Measurements from ENCODE around the gene PSMC1.

PSMC1 gene

GRCh38 chr14:90321891-90322290 lies 65.5 kb downstream of the PSMC1 start:
- Histone ChIP-seq H3K36me3 (ENCODE audit: low read length) (no peaks in the 10 kb centered on the region), H3K4me3 (ENCODE audit: insufficient read depth, low read length, poor library complexity, severe bottlenecking) (no peak overlapping the region), H3K9ac (ENCODE audit: low read length) (no peak overlapping the region), H3K4me2 (ENCODE audit: low read depth, low read length, poor library complexity, severe bottlenecking) (no peak overlapping the region), H3K27ac (ENCODE audit: low read depth, low read length) (no peak overlapping the region), H3K79me2 (ENCODE audit: insufficient read depth, low read length) (peaks cover 63% of the 10 kb centered on the region), H3K9me2 (replicated peaks; ENCODE audit: insufficient read depth, low read length) (no peaks in the 10 kb centered on the region), H2AFZ (ENCODE audit: low read depth, low read length, severe bottlenecking) (no peak overlapping the region), H3K9me3 (ENCODE audit: insufficient read depth, low read length) (no peaks in the 10 kb centered on the region), H4K20me1 (ENCODE audit: low read depth, low read length) (peaks cover 10% of the 10 kb centered on the region; the same call in 1 of the 2 replicates), H3K27me3 (ENCODE audit: low read length) (no peaks in the 10 kb centered on the region), H3F3A (ENCODE audit: insufficient read depth) (no peaks in the 10 kb centered on the region)
- no peak for TF ChIP-seq CTCF (IDR thresholded peaks at IDR 0.05; ENCODE audit: insufficient read depth, low read length, poor library complexity, severe bottlenecking)
- no peak for TF ChIP-seq EZH2phosphoT487 (conservative IDR thresholded peaks at IDR 0.05; ENCODE audit: low read length)
